ENCODE data around the gene IDUA.

IDUA gene

DNA sequence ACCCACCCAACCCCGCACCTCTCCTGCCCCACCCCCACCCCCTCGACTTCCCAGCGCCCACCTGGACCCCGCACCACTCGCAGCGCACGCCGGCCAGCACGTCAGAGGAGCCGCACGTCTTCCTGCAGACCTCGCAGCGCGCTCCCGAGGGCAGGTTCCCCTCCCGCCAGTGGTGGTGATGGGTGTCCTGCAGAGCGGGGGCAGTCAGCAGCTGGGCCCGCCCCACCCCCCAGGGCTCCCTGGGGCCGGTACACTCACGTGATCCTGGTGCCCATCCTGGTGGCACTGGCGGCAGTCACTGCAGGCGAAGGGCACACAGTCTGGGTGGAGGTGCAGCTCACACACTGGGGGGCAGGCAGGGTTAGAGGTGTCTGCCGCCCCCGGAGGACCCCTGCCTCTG lies 18.6 kb upstream of the IDUA start:
- no peak overlapping the region for H3K27ac ChIP-seq (replicated peaks)
- H3K27me3 ChIP-seq (ENCODE audit: insufficient read depth, poor library complexity, severe bottlenecking), result no peaks in the 10 kb centered on the region
- no peak overlapping the region for H3K4me3 ChIP-seq (replicated peaks; ENCODE audit: insufficient read depth, low read length)
- DNase-seq (ENCODE audit: low read depth in 1 of 2, low spot score in 1 of 2), result no peak
- TF ChIP-seq, protein P1, sequence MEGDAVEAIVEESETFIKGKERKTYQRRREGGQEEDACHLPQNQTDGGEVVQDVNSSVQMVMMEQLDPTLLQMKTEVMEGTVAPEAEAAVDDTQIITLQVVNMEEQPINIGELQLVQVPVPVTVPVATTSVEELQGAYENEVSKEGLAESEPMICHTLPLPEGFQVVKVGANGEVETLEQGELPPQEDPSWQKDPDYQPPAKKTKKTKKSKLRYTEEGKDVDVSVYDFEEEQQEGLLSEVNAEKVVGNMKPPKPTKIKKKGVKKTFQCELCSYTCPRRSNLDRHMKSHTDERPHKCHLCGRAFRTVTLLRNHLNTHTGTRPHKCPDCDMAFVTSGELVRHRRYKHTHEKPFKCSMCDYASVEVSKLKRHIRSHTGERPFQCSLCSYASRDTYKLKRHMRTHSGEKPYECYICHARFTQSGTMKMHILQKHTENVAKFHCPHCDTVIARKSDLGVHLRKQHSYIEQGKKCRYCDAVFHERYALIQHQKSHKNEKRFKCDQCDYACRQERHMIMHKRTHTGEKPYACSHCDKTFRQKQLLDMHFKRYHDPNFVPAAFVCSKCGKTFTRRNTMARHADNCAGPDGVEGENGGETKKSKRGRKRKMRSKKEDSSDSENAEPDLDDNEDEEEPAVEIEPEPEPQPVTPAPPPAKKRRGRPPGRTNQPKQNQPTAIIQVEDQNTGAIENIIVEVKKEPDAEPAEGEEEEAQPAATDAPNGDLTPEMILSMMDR (IDR thresholded peaks at IDR 0.05; ENCODE audit: insufficient read depth, low read length), result no peak
- TF ChIP-seq GABPA (IDR thresholded peaks at IDR 0.05; ENCODE audit: low read depth) (no peak), SPI1 (IDR thresholded peaks at IDR 0.05; ENCODE audit: borderline replicate concordance, low read depth) (no peak), POLR2AphosphoS5 (IDR thresholded peaks at IDR 0.05; ENCODE audit: low read depth) (no peak), REST (IDR thresholded peaks at IDR 0.05; ENCODE audit: insufficient replicate concordance, low read depth) (no peak)

DNA sequence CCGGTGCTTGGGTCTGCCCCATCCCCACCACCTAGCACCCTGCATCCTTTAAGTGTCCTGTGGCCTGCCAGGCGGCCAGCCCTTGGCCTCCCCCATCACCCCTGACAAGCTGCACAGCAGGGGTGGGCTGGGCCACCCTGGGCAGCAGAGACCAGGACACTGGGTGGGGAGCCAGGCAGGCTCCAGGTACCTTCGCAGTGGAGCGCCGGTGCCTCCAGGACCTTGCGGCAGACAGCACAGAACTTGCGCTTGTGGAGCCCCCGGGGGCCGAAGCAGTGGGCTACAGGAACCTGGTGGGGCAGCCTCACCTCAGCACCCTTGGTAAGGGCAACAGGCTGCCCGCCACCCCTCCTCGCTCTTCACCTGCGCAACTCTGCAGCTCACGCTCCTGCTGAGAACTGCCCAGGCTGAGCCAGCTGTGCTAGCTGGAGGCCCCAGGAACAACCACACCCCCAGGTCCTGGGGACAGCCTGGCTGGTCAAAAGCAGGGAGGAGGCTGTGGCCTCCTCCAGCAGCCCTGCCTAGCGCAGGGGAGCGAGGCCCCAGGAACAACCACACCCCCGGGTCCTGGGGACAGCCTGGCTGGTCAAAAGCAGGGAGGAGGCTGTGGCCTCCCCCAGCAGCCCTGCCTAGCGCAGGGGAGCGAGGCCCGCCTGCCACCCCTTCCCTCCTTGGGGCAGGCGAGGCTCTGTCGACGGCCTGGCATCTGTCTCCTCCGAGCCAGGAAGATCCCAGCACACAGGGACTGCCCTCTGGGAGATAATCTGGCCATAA lies 18.0 kb upstream of the IDUA start:
- H3K4me3 ChIP-seq (replicated peaks; ENCODE audit: insufficient read depth, low read length), result no peak overlapping the region
- no peak for TF ChIP-seq REST (IDR thresholded peaks at IDR 0.05; ENCODE audit: insufficient replicate concordance, low read depth)
- no peak for TF ChIP-seq SPI1 (IDR thresholded peaks at IDR 0.05; ENCODE audit: borderline replicate concordance, low read depth)
- TF ChIP-seq GABPA (IDR thresholded peaks at IDR 0.05; ENCODE audit: low read depth), result no peak
- TF ChIP-seq, protein P1 (IDR thresholded peaks at IDR 0.05; ENCODE audit: insufficient read depth, low read length), result no peak
- TF ChIP-seq POLR2AphosphoS5 (IDR thresholded peaks at IDR 0.05; ENCODE audit: low read depth), result no peak
- no peak for DNase-seq (ENCODE audit: low read depth in 1 of 2, low spot score in 1 of 2)
- no peak overlapping the region for H3K27ac ChIP-seq (replicated peaks)
- no peaks in the 10 kb centered on the region for H3K27me3 ChIP-seq (ENCODE audit: insufficient read depth, poor library complexity, severe bottlenecking)

GRCh38 chr4:970046-970745 lies 16.6 kb upstream of the IDUA start:
- TF ChIP-seq GABPA (IDR thresholded peaks at IDR 0.05; ENCODE audit: low read depth) (no peak), POLR2AphosphoS5 (IDR thresholded peaks at IDR 0.05; ENCODE audit: low read depth) (no peak), REST (IDR thresholded peaks at IDR 0.05; ENCODE audit: insufficient replicate concordance, low read depth) (no peak), SPI1 (IDR thresholded peaks at IDR 0.05; ENCODE audit: borderline replicate concordance, low read depth) (no peak)
- TF ChIP-seq, protein P1 (IDR thresholded peaks at IDR 0.05; ENCODE audit: insufficient read depth, low read length), result no peak
- Histone ChIP-seq H3K27ac (replicated peaks) (no peak overlapping the region), H3K4me3 (replicated peaks; ENCODE audit: insufficient read depth, low read length) (no peak overlapping the region), H3K27me3 (ENCODE audit: insufficient read depth, poor library complexity, severe bottlenecking) (no peaks in the 10 kb centered on the region)
- no peak for DNase-seq (ENCODE audit: low read depth in 1 of 2, low spot score in 1 of 2)

Data from HL-60 (cell line).